Measurements from ENCODE around the gene TMEM44.

TMEM44 gene

DNA sequence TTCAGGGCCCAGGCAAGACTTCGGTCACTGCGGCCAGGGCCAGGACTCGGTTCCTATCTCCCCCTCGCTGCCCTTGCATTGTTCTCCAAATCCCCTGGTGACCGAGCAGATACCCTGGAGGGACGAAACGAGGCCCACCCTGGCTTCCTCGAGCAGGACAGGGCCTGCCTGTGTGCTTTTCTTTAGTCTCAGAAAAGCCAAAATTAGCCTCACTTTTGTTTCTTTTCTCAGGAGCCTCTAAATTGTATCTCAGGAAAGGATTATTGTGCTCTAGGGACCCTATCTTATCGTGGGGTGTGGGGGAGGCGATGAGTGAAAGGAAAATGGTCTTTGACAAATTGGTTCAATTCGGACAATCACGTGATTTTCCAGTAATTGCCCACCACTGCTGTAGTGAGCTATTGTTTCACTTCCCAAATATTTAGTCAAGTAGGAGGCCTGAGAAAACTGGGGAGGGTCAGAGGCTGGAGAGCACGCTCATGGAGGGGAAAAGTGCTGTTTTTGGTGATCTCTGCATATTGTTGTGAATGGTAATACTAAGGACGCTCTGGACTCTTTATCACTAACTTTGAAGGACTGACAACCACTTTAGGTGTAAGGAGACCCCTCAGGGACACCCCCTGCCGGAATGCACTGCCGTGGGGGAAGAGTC lies 61.6 kb downstream of the TMEM44 start:
- DNase-seq (ENCODE audit: extremely low read depth, low read depth): no peak

GRCh38 chr3:194570898-194571297 lies 62.3 kb downstream of the TMEM44 start:
- no peak for DNase-seq (ENCODE audit: extremely low read depth, low read depth)
- TF ChIP-seq, protein P1, sequence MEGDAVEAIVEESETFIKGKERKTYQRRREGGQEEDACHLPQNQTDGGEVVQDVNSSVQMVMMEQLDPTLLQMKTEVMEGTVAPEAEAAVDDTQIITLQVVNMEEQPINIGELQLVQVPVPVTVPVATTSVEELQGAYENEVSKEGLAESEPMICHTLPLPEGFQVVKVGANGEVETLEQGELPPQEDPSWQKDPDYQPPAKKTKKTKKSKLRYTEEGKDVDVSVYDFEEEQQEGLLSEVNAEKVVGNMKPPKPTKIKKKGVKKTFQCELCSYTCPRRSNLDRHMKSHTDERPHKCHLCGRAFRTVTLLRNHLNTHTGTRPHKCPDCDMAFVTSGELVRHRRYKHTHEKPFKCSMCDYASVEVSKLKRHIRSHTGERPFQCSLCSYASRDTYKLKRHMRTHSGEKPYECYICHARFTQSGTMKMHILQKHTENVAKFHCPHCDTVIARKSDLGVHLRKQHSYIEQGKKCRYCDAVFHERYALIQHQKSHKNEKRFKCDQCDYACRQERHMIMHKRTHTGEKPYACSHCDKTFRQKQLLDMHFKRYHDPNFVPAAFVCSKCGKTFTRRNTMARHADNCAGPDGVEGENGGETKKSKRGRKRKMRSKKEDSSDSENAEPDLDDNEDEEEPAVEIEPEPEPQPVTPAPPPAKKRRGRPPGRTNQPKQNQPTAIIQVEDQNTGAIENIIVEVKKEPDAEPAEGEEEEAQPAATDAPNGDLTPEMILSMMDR (IDR thresholded peaks at IDR 0.05; ENCODE audit: low read depth, low read length): no peak

More for the DNA sequence above, 61.6 kb downstream of the TMEM44 start:
- TF ChIP-seq, protein P1 (IDR thresholded peaks at IDR 0.05; ENCODE audit: low read depth, low read length): no peak

DNA sequence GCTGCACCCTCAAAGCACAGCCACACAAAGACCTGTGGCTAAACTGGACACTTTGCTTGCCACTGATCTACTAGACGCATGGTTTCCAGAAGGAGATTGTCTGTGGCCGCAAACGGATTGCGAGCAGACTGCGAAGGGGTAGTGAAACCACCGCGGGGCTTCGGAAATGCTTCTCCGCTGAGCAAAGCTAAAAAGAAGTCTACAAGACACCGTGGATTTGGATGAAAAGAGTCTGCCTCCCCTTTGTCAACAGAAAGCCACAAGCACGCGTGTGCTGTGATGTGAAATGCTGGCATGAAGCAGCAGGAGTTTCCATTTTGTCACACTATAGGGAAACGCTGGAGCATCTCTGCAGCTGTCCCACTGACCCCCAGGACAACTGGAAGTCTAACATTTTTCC lies 63.0 kb downstream of the TMEM44 start:
- TF ChIP-seq, protein P1 (IDR thresholded peaks at IDR 0.05; ENCODE audit: low read depth, low read length): no peak
- DNase-seq (ENCODE audit: extremely low read depth, low read depth): no peak

GRCh38 chr3:194569252-194569651 lies 64.0 kb downstream of the TMEM44 start:
- no peak for DNase-seq (ENCODE audit: extremely low read depth, low read depth)
- TF ChIP-seq, protein P1 (IDR thresholded peaks at IDR 0.05; ENCODE audit: low read depth, low read length): no peak

DNA sequence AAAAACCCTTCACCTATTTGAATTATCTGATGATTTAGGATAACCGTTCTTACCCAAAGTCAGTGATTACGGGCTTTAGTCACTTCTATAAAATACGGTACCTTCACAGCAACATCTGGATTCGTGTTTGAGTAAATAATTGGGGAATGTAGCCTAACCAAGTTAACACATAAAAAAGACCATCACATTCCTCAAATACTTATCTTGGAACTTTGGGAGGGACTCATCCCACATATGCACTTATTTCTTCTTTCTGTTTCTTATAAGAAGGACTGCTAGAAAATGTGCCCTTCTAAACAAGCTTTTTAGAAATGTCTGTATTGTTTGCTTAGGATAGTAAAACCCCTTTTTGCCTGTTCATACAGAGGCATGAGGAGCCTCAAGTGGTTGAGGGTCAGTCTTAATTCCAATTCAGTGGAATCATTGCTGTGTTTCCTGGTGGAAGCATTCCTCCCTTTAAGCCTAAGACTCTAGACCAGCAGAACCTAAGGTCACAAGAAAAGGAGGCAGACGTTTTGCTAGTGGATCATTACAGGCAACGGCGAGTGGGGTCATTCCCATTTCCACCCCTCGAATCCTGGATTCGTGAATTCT lies 67.5 kb downstream of the TMEM44 start:
- TF ChIP-seq, protein P1 (IDR thresholded peaks at IDR 0.05; ENCODE audit: low read depth, low read length): no peak
- peak; percentile 11 for DNase-seq (ENCODE audit: extremely low read depth, low read depth)

DNA sequence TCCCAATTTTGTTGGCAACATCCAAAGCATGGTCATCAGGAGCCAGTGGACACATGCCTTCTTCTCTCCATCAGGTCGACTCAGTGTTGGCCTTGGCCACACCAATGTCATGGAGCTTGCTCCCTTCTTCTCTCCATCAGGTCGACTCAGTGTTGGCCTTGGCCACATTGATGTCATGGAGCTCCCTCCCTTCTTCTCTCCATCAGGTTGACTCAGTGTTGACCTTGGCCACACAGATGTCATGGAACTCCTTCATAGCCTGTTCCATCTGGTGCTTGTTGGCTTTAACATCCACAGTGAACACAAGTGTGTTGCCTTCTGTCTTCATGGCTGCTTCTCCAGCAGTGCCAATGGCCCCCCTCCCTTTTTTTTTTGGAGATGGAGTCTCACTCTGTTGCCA lies 70.2 kb downstream of the TMEM44 start:
- no peak for DNase-seq (ENCODE audit: extremely low read depth, low read depth)
- TF ChIP-seq, protein P1 (IDR thresholded peaks at IDR 0.05; ENCODE audit: low read depth, low read length): no peak

DNA sequence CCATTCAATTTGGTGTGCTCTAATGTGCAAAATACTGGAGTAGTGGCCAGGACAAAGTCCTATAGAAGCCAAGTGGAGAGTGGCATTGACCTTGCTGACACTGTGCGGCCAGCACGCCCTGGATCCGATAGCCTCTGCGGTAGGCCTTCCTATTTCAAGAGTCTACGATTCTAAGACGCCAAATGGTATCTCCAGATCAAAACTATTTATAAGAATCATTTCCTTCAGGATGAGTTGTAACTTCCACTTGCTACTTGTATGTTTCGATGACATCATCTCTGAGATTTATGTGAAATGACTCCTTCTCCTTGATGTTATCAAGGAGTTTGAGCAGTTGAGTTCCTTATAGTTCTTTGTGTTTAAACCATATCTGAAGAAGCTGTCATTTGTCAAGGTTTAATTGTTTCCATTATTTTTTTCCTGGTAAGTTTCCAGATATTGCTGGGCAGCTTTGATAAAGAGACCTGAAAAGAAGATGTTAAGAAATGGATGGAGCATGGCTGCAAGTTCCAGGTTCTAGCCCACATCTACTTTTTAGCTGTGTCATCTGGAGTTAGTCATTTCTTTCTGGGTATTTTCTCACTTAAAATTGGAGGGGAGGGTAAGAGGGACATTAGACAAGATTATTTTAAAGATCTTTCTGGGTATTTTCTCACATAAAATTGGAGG lies 71.8 kb downstream of the TMEM44 start:
- TF ChIP-seq, protein P1 (IDR thresholded peaks at IDR 0.05; ENCODE audit: low read depth, low read length): no peak
- DNase-seq (ENCODE audit: extremely low read depth, low read depth): no peak

Data from AG09319 (cell line).